IMR-90 (cell line): ENCODE results near the gene GCH1. TPM values are rescaled to one million over a fixed set of nuclear protein-coding genes. Genes with fewer than 3 reads are reported as not detected.

Experiments used
- ATAC-seq: fragments of 200-7000 bp; cut with Tn5 transposase; 2 replicates; pipeline ENCODE4 v1.9.1; 2020; ENCODE audit warnings: low read depth, mild to moderate bottlenecking, moderate library complexity
- BruUV-seq: library from RNA; stranded (reverse); fragments of 400-500 nt; replicated peaks from 2 replicates; lab custom pipeline; 2021; lab: Mats Ljungman, UMichigan
- CTCF ChIA-PET: fragments of 300-600 bp; formaldehyde crosslinking; extraction: SDS; loops from one replicate; lab custom pipeline; 2021; ENCODE audit warnings: antibody characterized with exemption; lab: Yijun Ruan, JAX
- POLR2A ChIA-PET: fragments of 300-600 bp; sonication (Branson Sonifier 250); formaldehyde crosslinking; loops from one replicate; lab custom pipeline; 2022; ENCODE audit warnings: antibody characterized with exemption; ENCODE audit not compliant: unreplicated experiment; lab: Charles Lee
- DNase-seq: peaks from one replicate; pipeline ENCODE4 v3.0.0; 2013
- H2AFZ ChIP-seq: replicated peaks from 2 replicates; pipeline ENCODE3; 2013; ENCODE audit warnings: low read length, mild to moderate bottlenecking; ENCODE audit not compliant: poor library complexity
- H2AK5ac ChIP-seq: 2 replicates; pipeline ENCODE4 v1.6.1; 2013; ENCODE audit warnings: low read depth, low read length, inconsistent platforms
- H2AK9ac ChIP-seq: replicated peaks from 2 replicates; pipeline ENCODE3; 2013; ENCODE audit warnings: mild to moderate bottlenecking, low read depth, low read length, moderate library complexity; ENCODE audit not compliant: poor library complexity
- H2BK120ac ChIP-seq: 2 replicates; pipeline ENCODE4 v1.6.1; 2013; ENCODE audit warnings: low read depth, low read length, inconsistent platforms
- H2BK15ac ChIP-seq: 3 replicates; pipeline ENCODE4 v1.6.1; 2013; ENCODE audit warnings: low read depth, low read length, inconsistent platforms
- H2BK20ac ChIP-seq: 2 replicates; pipeline ENCODE4 v1.6.1; 2013; ENCODE audit warnings: low read depth, mild to moderate bottlenecking, inconsistent platforms, low read length, moderate library complexity
- H2BK5ac ChIP-seq: 2 replicates; pipeline ENCODE4 v1.6.1; 2013; ENCODE audit warnings: mild to moderate bottlenecking, low read depth, low read length, inconsistent platforms; ENCODE audit not compliant: poor library complexity, severe bottlenecking
- H3K14ac ChIP-seq: replicated peaks from 2 replicates; pipeline ENCODE4 v1.6.1; 2013; ENCODE audit warnings: low read depth, low read length, inconsistent platforms
- H3K18ac ChIP-seq: 2 replicates; pipeline ENCODE4 v1.6.1; 2013; ENCODE audit warnings: low read depth, low read length, control low read depth
- H3K23ac ChIP-seq: 2 replicates; pipeline ENCODE4 v1.6.1; 2013; ENCODE audit warnings: low read depth, low read length, inconsistent platforms
- H3K27ac ChIP-seq: 2 replicates; pipeline ENCODE4 v1.5.1; 2013; ENCODE audit warnings: mild to moderate bottlenecking, control low read depth, low read length; ENCODE audit not compliant: insufficient read depth
- H3K27me3 ChIP-seq: 2 replicates; pipeline ENCODE4 v1.6.1; 2013; ENCODE audit warnings: low read length; ENCODE audit not compliant: control insufficient read depth, insufficient read depth
- H3K36me3 ChIP-seq: 2 replicates; pipeline ENCODE4 v1.6.1; 2013; ENCODE audit warnings: low read length, mixed read lengths; ENCODE audit not compliant: control insufficient read depth, insufficient read depth
- H3K4ac ChIP-seq: 2 replicates; pipeline ENCODE4 v1.6.1; 2013; ENCODE audit warnings: low read depth, low read length, inconsistent platforms
- H3K4me1 ChIP-seq: 2 replicates; pipeline ENCODE4 v1.6.1; 2013; ENCODE audit warnings: low read length, mixed read lengths; ENCODE audit not compliant: control insufficient read depth, insufficient read depth
- H3K4me2 ChIP-seq: 2 replicates; pipeline ENCODE4 v1.6.1; 2013; ENCODE audit warnings: low read depth, mild to moderate bottlenecking, control low read depth, low read length, moderate library complexity
- H3K4me3 ChIP-seq: 2 replicates; pipeline ENCODE4 v1.5.1; 2013; ENCODE audit warnings: low read depth, mild to moderate bottlenecking, control low read depth, low read length, moderate library complexity; ENCODE audit not compliant: insufficient read depth
- H3K56ac ChIP-seq: 2 replicates; pipeline ENCODE4 v1.6.1; 2013; ENCODE audit warnings: low read length, inconsistent platforms; ENCODE audit not compliant: insufficient read depth; ENCODE audit errors: extremely low read depth
- H3K79me1 ChIP-seq, 2 experiments: 2 replicates each; pipeline ENCODE4 v1.6.1; 2013; ENCODE audit warnings: low read length in 2 of 2, inconsistent platforms in 1 of 2, low read depth in 1 of 2
- H3K9ac ChIP-seq: 2 replicates; pipeline ENCODE4 v1.6.1; 2013; ENCODE audit warnings: low read depth, low read length, control low read depth
- H3K9me1 ChIP-seq: 2 replicates; pipeline ENCODE4 v1.6.1; 2013; ENCODE audit warnings: low read length, inconsistent platforms; ENCODE audit not compliant: insufficient read depth
- H3K9me3 ChIP-seq: 2 replicates; pipeline ENCODE4 v1.6.1; 2013; ENCODE audit warnings: low read length; ENCODE audit not compliant: control insufficient read depth, insufficient read depth
- H4K20me1 ChIP-seq: 2 replicates; pipeline ENCODE4 v1.6.1; 2013; ENCODE audit warnings: low read length, inconsistent platforms; ENCODE audit not compliant: insufficient read depth
- H4K5ac ChIP-seq: 2 replicates; pipeline ENCODE4 v1.6.1; 2013; ENCODE audit warnings: mild to moderate bottlenecking, low read depth, low read length, control low read depth
- H4K8ac ChIP-seq, 2 experiments: 2 replicates each; pipeline ENCODE4 v1.6.1; 2013; ENCODE audit warnings: low read depth in 2 of 2, low read length in 2 of 2, control low read depth in 1 of 2, inconsistent platforms in 1 of 2
- H4K91ac ChIP-seq: 2 replicates; pipeline ENCODE4 v1.6.1; 2013; ENCODE audit warnings: low read depth, low read length, inconsistent platforms; ENCODE audit not compliant: insufficient read depth
- BHLHE40 ChIP-seq: fragments of 150-350 bp; IDR thresholded peaks from 2 replicates; pipeline ENCODE4 v1.6.1; 2016; ENCODE audit warnings: mild to moderate bottlenecking, low read depth, low read length
- CEBPB ChIP-seq: IDR thresholded peaks from 2 replicates; pipeline ENCODE4 v1.6.1; 2012; ENCODE audit warnings: low read depth, low read length, improper control_type of control experiment
- CHD1 ChIP-seq: IDR thresholded peaks from 2 replicates; pipeline ENCODE4 v1.6.1; 2012; ENCODE audit warnings: low read depth, low read length, improper control_type of control experiment
- CTCF ChIP-seq: conservative IDR thresholded peaks from 2 replicates; pipeline ENCODE4 v1.5.1; 2012; ENCODE audit warnings: mild to moderate bottlenecking, low read depth, low read length, improper control_type of control experiment
- ELK1 ChIP-seq: fragments of 150-350 bp; IDR thresholded peaks from 2 replicates; pipeline ENCODE4 v1.6.1; 2016; ENCODE audit warnings: low read depth, mild to moderate bottlenecking, low read length, moderate library complexity, borderline replicate concordance
- FOS ChIP-seq: fragments of 150-350 bp; IDR thresholded peaks from 2 replicates; pipeline ENCODE4 v1.6.1; 2016; ENCODE audit warnings: low read depth, low read length
- MAFK ChIP-seq: IDR thresholded peaks from 2 replicates; pipeline ENCODE4 v1.6.1; 2012; ENCODE audit warnings: low read depth, low read length, improper control_type of control experiment
- MAZ ChIP-seq: IDR thresholded peaks from 2 replicates; pipeline ENCODE4 v1.6.1; 2012; ENCODE audit warnings: low read depth, mild to moderate bottlenecking, low read length, improper control_type of control experiment, moderate library complexity, borderline replicate concordance
- MXI1 ChIP-seq: IDR thresholded peaks from 2 replicates; pipeline ENCODE4 v1.6.1; 2012; ENCODE audit warnings: low read depth, mild to moderate bottlenecking, low read length, moderate library complexity, borderline replicate concordance
- NFE2L2 ChIP-seq: fragments of 150-350 bp; IDR thresholded peaks from 2 replicates; pipeline ENCODE4 v1.6.1; 2016; ENCODE audit warnings: low read depth, mild to moderate bottlenecking, low read length
- POLR2A ChIP-seq: IDR thresholded peaks from 2 replicates; pipeline ENCODE4 v1.6.1; 2012; ENCODE audit warnings: mild to moderate bottlenecking, low read depth, low read length
- RAD21 ChIP-seq: IDR thresholded peaks from 2 replicates; pipeline ENCODE4 v1.6.1; 2012; ENCODE audit warnings: low read length, improper control_type of control experiment
- RCOR1 ChIP-seq: IDR thresholded peaks from 2 replicates; pipeline ENCODE4 v1.6.1; 2012; ENCODE audit warnings: mild to moderate bottlenecking, low read length, improper control_type of control experiment; ENCODE audit not compliant: insufficient replicate concordance
- RFX5 ChIP-seq: IDR thresholded peaks from 2 replicates; pipeline ENCODE4 v1.8.0; 2012; ENCODE audit warnings: low read depth, mild to moderate bottlenecking, low read length, moderate library complexity
- SMC3 ChIP-seq: fragments of 150-350 bp; IDR thresholded peaks from 2 replicates; pipeline ENCODE4 v1.6.1; 2016; ENCODE audit warnings: low read depth, mild to moderate bottlenecking, antibody characterized with exemption, low read length, moderate library complexity
- USF2 ChIP-seq: fragments of 150-350 bp; IDR thresholded peaks from 2 replicates; pipeline ENCODE4 v1.6.1; 2017; ENCODE audit warnings: mild to moderate bottlenecking, antibody characterized with exemption, low read length, low read depth
- WGBS, 2 experiments: methylation state at CpG; one replicate each; pipeline versions ENCODE4 v1.1.5 to v1.1.7; 2013; ENCODE audit warnings: missing lambda C conversion rate in 2 of 2; ENCODE audit not compliant: insufficient read length in 1 of 2; ENCODE audit errors: extremely low coverage in 2 of 2; 5-methylcytosine and 5-hydroxymethylcytosine counted together
- dilution Hi-C: fragments of 300-500 bp; cut with HindIII; formaldehyde crosslinking; loops from one replicate; pipeline ENCODE4 v1.14.3; 2018; ENCODE audit warnings: low sequenced_read_pairs; ENCODE audit not compliant: unreplicated experiment
- in situ Hi-C: fragments of 300-500 bp; cut with MboI; formaldehyde crosslinking; loops from 3 replicates; pipeline ENCODE4 v1.14.3; 2019; ENCODE audit warnings: low sequenced_read_pairs, inconsistent platforms, mixed read lengths
- intact Hi-C: fragments of 100-400 bp; cut with micrococcal nuclease; formaldehyde crosslinking; loops from 2 replicates; pipeline ENCODE4 v1.10.0; 2022
- polyA plus RNA-seq, 3 experiments: library from polyadenylated mRNA; depleted of rRNA; stranded (reverse); fragments of >200 nt; gene quantifications; 2 replicates each; pipeline ENCODE4 v1.2.3, GENCODE V29; 2012; ENCODE audit warnings: low replicate concordance in 1 of 3
- total RNA-seq: library from RNA; depleted of rRNA; stranded (reverse); fragments of >200 nt; gene quantifications from 2 replicates; pipeline ENCODE4 v1.2.3, GENCODE V29; 2012

GCH1 gene
- total and polyA plus RNA-seq, 2 of the 4 experiments (the other 2 are of a cell fraction), result 0.54 to 0.74 TPM

GRCh38 chr14:54794159-54794558 lies 108.5 kb downstream of the GCH1 start:
- no peak overlapping the region for H4K8ac ChIP-seq
- TF ChIP-seq POLR2A (no peak), NFE2L2 (no peak), RCOR1 (no peak), MAZ (no peak), RAD21 (no peak), CEBPB (no peak), SMC3 (no peak), ELK1 (no peak), FOS (no peak), MXI1 (no peak), CHD1 (no peak), RFX5 (no peak), MAFK (no peak), USF2 (no peak), BHLHE40 (no peak), CTCF (no peak)
- H4K20me1 ChIP-seq, result 0 out of 2 replicates have a peak, but pooled peaks cover 6% of the 10 kb centered on the region
- no peak overlapping the region for H2AK9ac ChIP-seq
- H3K4me3 ChIP-seq, result no peak overlapping the region
- H2BK20ac ChIP-seq, result no peak overlapping the region
- peaks cover 9% of the 10 kb centered on the region; the same call in 1 of the 2 replicates for H3K9me1 ChIP-seq
- ChIA-PET CTCF (interaction anchor here (0.7 kb wide), 1 partner anchor 10 kb away, joined by 3 read pairs; no protein-coding TSS in a partner anchor), POLR2A (no interaction called here)
- no peak overlapping the region for H3K4ac ChIP-seq
- no peak overlapping the region for H2BK15ac ChIP-seq
- H2BK120ac ChIP-seq, result no peak overlapping the region
- H3K56ac ChIP-seq, result no peak overlapping the region
- peaks cover 7% of the 10 kb centered on the region for H3K9me3 ChIP-seq
- H3K14ac ChIP-seq, result no peak overlapping the region
- H3K27ac ChIP-seq, result no peak overlapping the region
- no peak overlapping the region for H3K23ac ChIP-seq
- H2AK5ac ChIP-seq, result no peak overlapping the region
- H3K79me1 ChIP-seq, result peaks cover 0 to 5% of the 10 kb centered on the region in 2 experiments; a peak in 2 of 4 replicates
- no peak for ATAC-seq
- no peak overlapping the region for H2BK5ac ChIP-seq
- peaks cover 13% of the 10 kb centered on the region for H3K4me1 ChIP-seq
- no peak overlapping the region for H2AFZ ChIP-seq
- no peak overlapping the region for H3K4me2 ChIP-seq
- DNase-seq, result no peak
- intact Hi-C loops, result loop anchor here (5.0 kb wide), 1 partner anchor 427 kb away; no protein-coding TSS in a partner anchor
- no peak overlapping the region for H3K18ac ChIP-seq
- H3K36me3 ChIP-seq, result peaks cover 23% of the 10 kb centered on the region
- in situ Hi-C loops, result no loop called here
- no peaks in the 10 kb centered on the region for H3K27me3 ChIP-seq
- no TSS peak for BruUV-seq
- dilution Hi-C loops, result no loop called here
- H3K9ac ChIP-seq, result no peak overlapping the region
- H4K91ac ChIP-seq, result no peak overlapping the region
- no CpG with 5 or more reads among the region's 1 CpG for WGBS, 2 experiments
- no peak overlapping the region for H4K5ac ChIP-seq
